HUES48 (cell line): ENCODE results near the gene ANKRD18A.

Experiments
- H3K27ac ChIP-seq: one replicate; pipeline ENCODE4 v1.7.0; 2013; ENCODE audit warnings: low read depth, low read length, inconsistent platforms
- H3K27me3 ChIP-seq: 2 replicates; pipeline ENCODE4 v1.6.1; 2013; ENCODE audit warnings: mild to moderate bottlenecking, low read length; ENCODE audit not compliant: control insufficient read depth, insufficient read depth
- H3K36me3 ChIP-seq: 2 replicates; pipeline ENCODE4 v1.6.1; 2013; ENCODE audit warnings: low read length; ENCODE audit not compliant: control insufficient read depth, insufficient read depth
- H3K4me1 ChIP-seq: 2 replicates; pipeline ENCODE4 v1.6.1; 2013; ENCODE audit warnings: mild to moderate bottlenecking, low read length; ENCODE audit not compliant: control insufficient read depth, insufficient read depth
- H3K4me3 ChIP-seq: 2 replicates; pipeline ENCODE4 v1.5.1; 2013; ENCODE audit warnings: mild to moderate bottlenecking, low read depth, low read length
- H3K9ac ChIP-seq: 2 replicates; pipeline ENCODE4 v1.6.1; 2013; ENCODE audit warnings: mild to moderate bottlenecking, low read depth, low read length, moderate library complexity
- H3K9me3 ChIP-seq: 2 replicates; pipeline ENCODE4 v1.6.1; 2013; ENCODE audit warnings: low read length; ENCODE audit not compliant: control insufficient read depth, insufficient read depth

ANKRD18A gene

GRCh38 chr9:38526591-38526990, 93.8 kb downstream of the ANKRD18A start:
- no peaks in the 10 kb centered on the region for H3K4me1 ChIP-seq
- H3K27ac ChIP-seq: no peak overlapping the region
- no peak overlapping the region for H3K4me3 ChIP-seq
- H3K9ac ChIP-seq: no peak overlapping the region
- H3K9me3 ChIP-seq: no peaks in the 10 kb centered on the region
- no peaks in the 10 kb centered on the region for H3K36me3 ChIP-seq
- H3K27me3 ChIP-seq: no peaks in the 10 kb centered on the region

GRCh38 chr9:38523121-38523520, 97.3 kb downstream of the ANKRD18A start:
- no peaks in the 10 kb centered on the region for H3K36me3 ChIP-seq
- H3K9me3 ChIP-seq: no peaks in the 10 kb centered on the region
- no peak overlapping the region for H3K9ac ChIP-seq
- no peaks in the 10 kb centered on the region for H3K27me3 ChIP-seq
- H3K4me1 ChIP-seq: 0 out of 2 replicates have a peak, but pooled peaks cover 3% of the 10 kb centered on the region
- H3K27ac ChIP-seq: no peak overlapping the region
- no peak overlapping the region for H3K4me3 ChIP-seq

DNA sequence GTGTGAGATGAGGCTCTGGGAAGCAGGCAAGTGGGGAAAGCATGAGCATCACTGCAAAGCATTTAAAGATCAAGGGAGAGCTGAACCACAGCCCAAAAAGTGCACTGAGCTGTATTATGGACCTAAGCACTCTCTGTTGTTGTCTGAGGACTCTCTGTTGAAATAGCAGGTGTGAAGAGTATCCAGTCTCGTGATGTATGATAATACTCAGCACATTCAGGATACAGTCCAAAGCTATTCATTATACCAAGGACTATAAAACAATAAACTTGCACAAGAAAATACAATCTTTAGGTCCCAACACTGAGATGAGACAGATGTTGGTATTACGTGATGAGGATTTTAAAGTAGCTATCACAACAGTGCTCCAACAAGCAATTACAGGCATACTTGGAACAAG, 98.6 kb downstream of the ANKRD18A start:
- Histone ChIP-seq H3K9me3 (no peaks in the 10 kb centered on the region), H3K27ac (no peak overlapping the region), H3K9ac (no peak overlapping the region), H3K4me1 (0 out of 2 replicates have a peak, but pooled peaks cover 3% of the 10 kb centered on the region), H3K27me3 (no peaks in the 10 kb centered on the region), H3K36me3 (no peaks in the 10 kb centered on the region), H3K4me3 (no peak overlapping the region)
